Effector memory CD4-positive, alpha-beta T cell (primary cell): ENCODE measurements around the gene LRRC52.

ENCODE experiments used
- DNase-seq, 3 donors: peaks; one replicate each; pipeline ENCODE4 v3.0.0-alpha.2; 2020
- H3K27ac ChIP-seq: 2 replicates; pipeline ENCODE4 v1.7.0; 2013; ENCODE audit warnings: mild to moderate bottlenecking, low read length, moderate library complexity; ENCODE audit not compliant: insufficient read depth, poor library complexity, severe bottlenecking
- H3K27me3 ChIP-seq: replicated peaks from 2 replicates; pipeline ENCODE4 v1.7.0; 2013; ENCODE audit warnings: mild to moderate bottlenecking, low read length; ENCODE audit not compliant: insufficient read depth, control insufficient read depth, poor library complexity, severe bottlenecking
- H3K36me3 ChIP-seq: 2 replicates; pipeline ENCODE4 v1.7.0; 2013; ENCODE audit warnings: mild to moderate bottlenecking, low read length, moderate library complexity; ENCODE audit not compliant: control insufficient read depth, insufficient read depth
- H3K4me1 ChIP-seq: 2 replicates; pipeline ENCODE4 v1.7.0; 2013; ENCODE audit warnings: low read length, mild to moderate bottlenecking; ENCODE audit not compliant: control insufficient read depth, insufficient read depth, poor library complexity, severe bottlenecking
- H3K4me3 ChIP-seq: 2 replicates; pipeline ENCODE4 v1.7.0; 2013; ENCODE audit warnings: low read length, low read depth, mild to moderate bottlenecking; ENCODE audit not compliant: insufficient read depth, poor library complexity, severe bottlenecking
- H3K9me3 ChIP-seq: 2 replicates; pipeline ENCODE4 v1.7.0; 2013; ENCODE audit warnings: mild to moderate bottlenecking, low read length, moderate library complexity; ENCODE audit not compliant: control insufficient read depth

The LRRC52 gene

GRCh38 chr1:165512816-165513215, 31.0 kb upstream of the LRRC52 start:
- Histone ChIP-seq H3K36me3 (no peaks in the 10 kb centered on the region), H3K4me3 (no peak overlapping the region), H3K27ac (no peak overlapping the region), H3K27me3 (no peaks in the 10 kb centered on the region), H3K4me1 (no peaks in the 10 kb centered on the region), H3K9me3 (no peaks in the 10 kb centered on the region)
- DNase-seq: no peak

DNA sequence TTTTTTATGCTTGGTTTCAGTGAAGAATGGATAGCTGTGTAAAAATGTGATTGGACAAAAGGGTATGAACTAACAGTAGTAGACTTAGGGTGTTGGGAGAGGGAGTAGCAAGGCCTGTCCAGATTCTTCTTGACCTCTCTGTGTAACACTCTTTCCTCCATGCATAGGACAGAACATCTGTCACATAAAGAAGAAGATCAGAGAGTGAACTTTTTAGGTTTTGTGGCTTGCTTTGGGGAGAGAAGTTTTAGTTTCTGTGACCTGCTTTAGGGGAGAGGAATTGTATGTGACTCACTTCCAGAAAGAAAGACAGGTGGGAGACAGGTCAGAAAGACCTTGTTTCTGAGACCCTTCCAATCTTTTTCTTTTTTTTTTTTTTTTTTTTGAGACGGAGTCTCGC, 27.3 kb upstream of the LRRC52 start:
- H3K27ac ChIP-seq: no peak overlapping the region
- no peak overlapping the region for H3K4me3 ChIP-seq
- H3K9me3 ChIP-seq: no peaks in the 10 kb centered on the region
- no peak for DNase-seq
- H3K36me3 ChIP-seq: no peaks in the 10 kb centered on the region
- no peaks in the 10 kb centered on the region for H3K27me3 ChIP-seq
- H3K4me1 ChIP-seq: no peaks in the 10 kb centered on the region

- no peak for DNase-seq
- Histone ChIP-seq H3K4me3 (no peak overlapping the region), H3K9me3 (no peaks in the 10 kb centered on the region), H3K36me3 (no peaks in the 10 kb centered on the region), H3K27ac (no peak overlapping the region), H3K27me3 (no peaks in the 10 kb centered on the region), H3K4me1 (no peaks in the 10 kb centered on the region)
Measured at GRCh38 chr1:165520646-165521045, 23.2 kb upstream of the LRRC52 start.

DNA sequence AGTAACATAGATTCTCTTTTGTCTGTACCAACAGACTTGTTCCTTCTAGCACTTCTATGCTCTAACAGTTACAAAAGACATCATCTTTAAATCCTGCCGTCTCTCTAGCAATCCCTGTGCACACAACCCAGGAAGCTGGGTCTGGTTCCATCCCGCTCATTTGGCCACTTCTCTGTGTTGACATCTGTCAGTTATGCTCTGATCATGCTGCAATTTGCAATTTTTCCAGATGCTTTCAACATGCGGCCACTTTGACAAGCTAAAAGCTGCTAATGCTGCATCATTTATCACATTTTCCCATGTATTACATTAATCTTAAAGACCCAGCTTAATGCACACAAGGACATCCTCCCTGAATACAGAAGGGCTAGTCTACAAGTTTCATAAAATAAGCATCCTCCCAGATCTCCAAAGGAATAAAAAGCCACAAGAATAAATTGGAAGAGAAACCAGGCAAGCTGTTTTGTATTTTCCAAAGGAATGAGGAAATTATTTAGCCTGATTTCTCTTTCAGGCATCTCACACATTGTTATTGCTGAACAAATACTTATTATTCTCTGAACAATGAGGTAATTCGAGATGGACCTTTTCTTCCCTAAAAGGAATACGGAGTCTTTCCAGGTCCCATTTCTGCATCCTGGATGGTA, 19.0 kb upstream of the LRRC52 start:
- Histone ChIP-seq H3K4me3 (no peak overlapping the region), H3K4me1 (no peaks in the 10 kb centered on the region), H3K27ac (no peak overlapping the region), H3K9me3 (no peaks in the 10 kb centered on the region), H3K27me3 (no peaks in the 10 kb centered on the region), H3K36me3 (no peaks in the 10 kb centered on the region)
- DNase-seq: no peak

- Histone ChIP-seq H3K27me3 (no peaks in the 10 kb centered on the region), H3K4me3 (no peak overlapping the region), H3K9me3 (no peaks in the 10 kb centered on the region), H3K4me1 (no peaks in the 10 kb centered on the region), H3K36me3 (no peaks in the 10 kb centered on the region), H3K27ac (no peak overlapping the region)
- no peak for DNase-seq
Measured at GRCh38 chr1:165525708-165526107, 18.1 kb upstream of the LRRC52 start.

DNA sequence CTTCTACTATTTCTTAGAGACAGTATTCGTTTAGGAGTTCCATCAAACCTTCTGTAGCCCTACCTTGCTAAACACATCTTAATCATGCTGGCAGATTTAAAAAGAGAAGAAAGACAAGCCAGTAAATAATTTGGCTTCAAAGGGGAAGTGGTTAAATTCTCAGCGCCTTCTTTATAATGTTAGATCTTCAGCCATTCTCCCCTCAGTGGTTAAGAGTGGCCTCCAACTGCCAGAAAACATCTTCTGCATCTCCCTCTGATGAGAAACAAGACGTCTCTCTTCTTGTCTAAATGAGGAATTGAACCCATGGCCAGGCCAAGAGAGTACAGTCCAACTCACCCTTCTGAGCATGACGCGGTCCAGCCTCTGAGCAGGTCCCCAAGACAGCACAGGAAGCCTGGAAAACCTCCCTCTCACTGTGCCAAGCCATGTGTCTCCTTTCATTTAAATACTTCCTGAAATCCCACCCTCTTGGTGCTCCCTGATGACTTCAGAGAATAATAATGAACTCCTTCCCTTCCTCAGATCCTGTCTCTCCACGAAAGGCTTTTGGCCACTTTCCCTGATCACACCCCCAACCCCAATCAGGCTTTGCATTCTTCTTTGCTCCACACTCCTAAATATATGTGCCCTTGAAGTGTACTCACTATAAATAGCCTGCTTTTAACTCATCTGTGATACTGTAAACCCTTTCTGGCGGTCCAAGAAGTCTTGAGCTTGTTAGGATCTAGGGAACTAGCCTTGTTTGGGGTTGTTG, 16.4 kb upstream of the LRRC52 start:
- no peak for DNase-seq
- no peaks in the 10 kb centered on the region for H3K9me3 ChIP-seq
- H3K4me1 ChIP-seq: no peaks in the 10 kb centered on the region
- H3K36me3 ChIP-seq: no peaks in the 10 kb centered on the region
- H3K4me3 ChIP-seq: no peak overlapping the region
- no peak overlapping the region for H3K27ac ChIP-seq
- H3K27me3 ChIP-seq: no peaks in the 10 kb centered on the region

GRCh38 chr1:165531021-165531420, 12.8 kb upstream of the LRRC52 start:
- no peak for DNase-seq
- no peaks in the 10 kb centered on the region for H3K9me3 ChIP-seq
- no peaks in the 10 kb centered on the region for H3K36me3 ChIP-seq
- no peaks in the 10 kb centered on the region for H3K27me3 ChIP-seq
- H3K4me1 ChIP-seq: no peaks in the 10 kb centered on the region
- H3K4me3 ChIP-seq: no peak overlapping the region
- H3K27ac ChIP-seq: no peak overlapping the region

GRCh38 chr1:165532053-165532452, 11.7 kb upstream of the LRRC52 start:
- Histone ChIP-seq H3K4me3 (no peak overlapping the region), H3K9me3 (no peaks in the 10 kb centered on the region), H3K36me3 (no peaks in the 10 kb centered on the region), H3K27me3 (no peaks in the 10 kb centered on the region), H3K27ac (no peak overlapping the region), H3K4me1 (no peaks in the 10 kb centered on the region)
- DNase-seq: no peak

DNA sequence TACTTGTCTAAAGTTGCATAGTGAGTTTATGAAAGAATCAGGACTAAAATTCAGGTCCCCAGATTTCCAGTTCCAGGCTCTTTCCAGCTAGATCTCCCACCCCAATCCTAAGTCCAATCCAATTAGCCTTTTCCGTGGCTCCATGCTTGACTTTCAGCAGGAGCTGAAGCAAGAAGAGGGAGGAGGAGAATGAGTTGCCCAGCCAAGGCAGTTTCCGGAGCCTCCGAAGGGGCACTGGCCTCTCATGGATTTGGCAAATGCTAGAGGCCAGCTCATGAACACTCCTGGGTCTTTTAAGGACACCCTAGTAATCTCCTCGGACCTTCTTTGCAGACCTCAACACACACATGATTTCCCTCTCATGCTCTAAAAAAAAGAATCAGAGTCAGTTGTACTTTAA, 10.5 kb upstream of the LRRC52 start:
- Histone ChIP-seq H3K4me1 (no peaks in the 10 kb centered on the region), H3K27me3 (no peaks in the 10 kb centered on the region), H3K27ac (no peak overlapping the region), H3K9me3 (no peaks in the 10 kb centered on the region), H3K4me3 (no peak overlapping the region), H3K36me3 (no peaks in the 10 kb centered on the region)
- DNase-seq: no peak

GRCh38 chr1:165536016-165536415, 7.8 kb upstream of the LRRC52 start:
- no peak overlapping the region for H3K4me3 ChIP-seq
- no peaks in the 10 kb centered on the region for H3K27me3 ChIP-seq
- no peaks in the 10 kb centered on the region for H3K4me1 ChIP-seq
- no peaks in the 10 kb centered on the region for H3K9me3 ChIP-seq
- no peaks in the 10 kb centered on the region for H3K36me3 ChIP-seq
- DNase-seq: no peak
- no peak overlapping the region for H3K27ac ChIP-seq
